HG02970 (cell line): Measurements from ENCODE around the gene COPA.

Experiments
- ATAC-seq: cut with Tn5 transposase; IDR thresholded peaks from one replicate; pipeline ENCODE4 v1.9.1; 2021; ENCODE audit warnings: mild to moderate bottlenecking, moderate library complexity, moderate number of reproducible peaks; ENCODE audit not compliant: unreplicated experiment, low FRiP score

Gene COPA

DNA sequence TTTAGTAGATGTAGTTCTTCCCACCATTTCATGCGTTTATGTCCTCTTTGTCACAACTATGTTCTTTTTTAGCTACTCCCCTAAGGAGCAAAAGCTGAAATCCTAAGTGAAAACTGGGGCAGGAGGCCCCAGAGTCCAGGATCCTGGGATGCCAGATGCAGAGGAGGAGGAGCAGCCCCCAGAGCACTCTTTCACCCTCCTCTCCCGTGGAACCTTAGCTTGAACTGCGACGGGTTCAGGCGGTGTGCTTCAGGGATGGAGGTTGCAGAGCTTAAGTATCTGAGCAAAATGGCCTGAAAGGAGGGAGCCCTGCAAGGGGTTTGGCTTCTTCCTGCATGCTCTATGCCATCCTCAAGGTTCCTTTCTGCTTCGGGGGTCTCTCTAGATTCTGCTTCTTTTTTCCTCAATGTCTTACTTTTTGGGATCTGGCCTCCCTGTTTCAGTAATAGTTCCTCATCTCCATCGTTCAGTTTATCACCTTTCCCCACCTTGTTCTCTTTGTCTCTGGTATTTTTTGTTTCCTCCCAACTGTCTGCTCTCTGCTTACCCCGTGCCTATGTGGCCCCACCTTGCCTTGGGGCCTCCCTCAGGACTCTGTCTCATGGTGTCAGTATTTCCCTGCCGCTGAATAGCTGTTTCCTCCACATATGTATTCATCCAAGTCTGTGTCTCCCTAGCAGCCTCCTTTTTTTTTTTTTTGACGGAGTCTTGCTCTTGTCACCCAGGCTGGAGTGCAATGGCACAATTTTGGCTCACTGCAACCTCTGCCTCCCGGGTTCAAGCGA, 21.1 kb upstream of the COPA start:
- ATAC-seq = no peak

DNA sequence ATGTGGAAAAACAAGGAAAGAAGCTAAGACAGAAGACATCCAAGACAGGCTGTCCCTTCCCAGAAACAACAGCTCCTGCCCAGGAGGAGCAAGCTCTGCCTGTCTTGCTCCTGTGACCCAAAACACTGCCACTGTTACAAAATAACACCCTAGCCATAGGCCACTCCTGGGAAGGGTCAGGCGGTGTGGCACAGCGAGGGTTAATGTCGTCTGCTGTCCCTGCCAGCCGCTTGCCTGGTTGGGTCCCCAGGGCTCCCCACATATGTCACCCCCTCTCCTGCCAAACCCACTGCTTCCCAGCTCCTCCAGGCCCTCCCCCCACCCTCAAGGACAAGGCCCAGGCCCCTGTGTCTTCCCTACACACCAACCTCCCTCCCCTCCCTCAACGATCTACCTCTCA, 20.0 kb upstream of the COPA start:
- no peak for ATAC-seq

DNA sequence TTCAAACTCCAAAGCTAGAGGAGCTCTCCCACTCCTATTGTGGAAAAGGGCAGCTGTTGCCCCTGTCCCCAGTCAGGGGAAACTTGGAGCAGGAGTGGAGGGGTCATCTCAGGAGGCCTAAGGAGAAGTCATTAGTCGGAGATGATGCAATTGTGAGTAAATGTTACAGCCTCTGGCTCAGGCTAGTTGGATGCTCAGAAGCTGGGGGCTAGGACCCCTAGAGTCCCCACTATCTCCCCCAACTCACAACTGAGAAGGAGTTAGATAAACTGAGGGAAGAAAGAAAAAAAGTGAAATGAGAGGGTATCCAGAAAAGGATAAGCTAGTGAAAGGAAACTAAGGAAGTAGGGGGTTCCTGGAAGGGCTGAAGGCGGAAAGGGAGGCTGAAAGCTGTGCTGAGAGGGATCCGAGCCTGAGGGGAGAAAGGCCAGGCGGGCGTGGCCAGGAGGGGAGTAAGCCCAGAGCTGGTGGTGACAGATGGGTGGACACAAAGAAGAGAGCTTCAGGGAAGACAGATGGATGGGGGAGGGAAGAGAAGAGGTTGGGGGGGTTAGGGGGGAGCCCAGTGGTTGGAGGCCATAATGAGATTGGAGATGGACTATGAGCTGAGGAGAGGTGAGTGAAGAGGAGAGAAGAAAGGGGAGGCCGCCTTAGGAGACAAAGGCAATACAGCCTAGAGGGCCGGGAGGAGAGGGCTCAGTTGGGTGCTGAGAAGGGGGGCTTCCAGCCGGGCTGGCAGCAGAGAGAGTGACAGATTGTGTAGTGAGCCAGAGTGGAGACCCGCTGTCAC, 19.3 kb upstream of the COPA start:
- ATAC-seq = no peak

DNA sequence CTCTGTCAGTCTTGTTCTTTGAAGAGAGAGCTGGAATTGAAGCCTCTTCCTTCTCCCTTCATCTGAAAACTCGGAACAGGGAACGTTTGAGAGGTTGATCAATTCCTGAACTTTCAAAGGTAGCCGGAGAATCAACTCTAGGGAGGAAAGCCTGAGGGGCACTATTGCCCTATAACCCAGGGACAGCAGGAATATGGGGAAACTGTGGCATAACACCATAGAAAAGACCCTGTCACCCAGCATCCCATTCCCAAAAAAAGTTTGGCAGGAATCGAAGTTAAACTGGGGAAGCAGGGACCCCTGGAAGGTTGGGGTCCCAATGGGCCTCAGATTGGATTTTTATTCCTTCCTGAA, 18.7 kb upstream of the COPA start:
- no peak for ATAC-seq

DNA sequence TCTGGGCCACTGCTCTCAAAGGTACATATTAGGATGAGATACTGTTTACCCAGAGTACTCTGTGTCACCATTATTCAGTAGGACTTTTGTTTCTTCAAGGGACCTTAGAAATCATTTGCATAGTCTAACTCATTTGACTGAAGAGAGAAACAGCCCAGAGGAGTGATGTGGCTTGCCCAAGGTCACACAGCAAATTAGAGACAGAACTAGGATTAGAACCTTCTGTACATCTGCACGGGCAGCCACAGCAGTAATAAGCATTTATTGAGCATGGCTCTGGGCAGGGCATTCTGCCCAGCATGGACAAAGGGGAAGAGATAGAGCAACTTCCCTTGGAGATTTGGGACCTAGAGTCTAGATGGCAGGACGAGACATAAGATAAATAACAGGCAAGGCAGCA, 18.1 kb upstream of the COPA start:
- ATAC-seq = no peak

DNA sequence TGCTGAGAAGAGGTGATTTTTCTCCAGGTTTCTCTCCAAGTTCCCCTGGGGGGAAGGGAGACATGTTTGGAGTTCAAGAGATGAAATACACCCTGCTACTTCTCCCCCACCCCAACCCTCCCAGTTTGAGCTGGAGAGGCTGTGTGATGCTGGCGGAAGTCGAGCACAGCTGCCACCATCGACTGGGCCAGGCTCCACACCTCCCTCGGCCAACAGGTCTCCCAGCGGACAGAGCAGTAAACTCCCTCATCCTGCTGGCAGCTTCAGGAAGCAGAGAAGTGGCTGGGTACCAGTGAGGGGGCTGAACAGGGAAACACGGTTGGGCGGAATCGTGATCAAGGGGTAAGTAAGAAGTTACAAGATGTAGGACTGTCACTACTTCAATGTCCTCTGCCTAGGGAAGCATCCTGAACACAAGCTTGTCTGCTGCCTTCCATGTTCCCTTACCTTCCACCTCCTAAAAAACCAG, 17.2 kb upstream of the COPA start:
- ATAC-seq = no peak

DNA sequence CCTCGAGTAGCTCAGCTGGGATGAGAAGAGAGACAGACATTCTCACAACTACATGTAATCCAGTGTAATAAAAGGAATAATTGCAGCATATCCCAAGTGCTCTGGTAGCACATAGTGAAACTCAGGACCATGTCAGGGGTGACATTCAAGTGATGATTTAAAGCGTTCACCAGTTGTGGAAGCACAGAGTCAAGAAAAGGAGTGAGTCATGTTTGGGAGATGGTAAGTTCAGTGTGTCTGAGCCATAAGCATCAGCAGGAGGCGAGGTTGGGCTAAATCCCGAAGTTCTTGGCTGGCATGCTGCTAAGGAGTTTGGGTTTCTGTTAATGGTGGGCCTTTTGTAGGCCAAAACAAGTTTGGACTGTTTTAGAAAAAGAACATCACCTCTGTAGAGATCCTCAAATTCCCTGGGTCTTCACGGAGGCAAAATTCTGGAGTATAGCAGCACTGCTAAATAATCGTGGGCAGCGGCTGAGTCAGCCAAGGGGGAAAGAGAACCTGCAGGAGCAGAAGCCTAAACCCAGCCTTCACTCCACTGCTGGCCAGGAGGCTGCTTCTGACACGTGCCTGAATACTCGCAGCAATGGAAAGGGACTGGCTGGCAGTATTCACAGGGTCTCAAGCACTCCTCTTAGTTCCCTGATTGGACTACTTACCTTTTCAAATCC, 16.6 kb upstream of the COPA start:
- ATAC-seq = no peak

DNA sequence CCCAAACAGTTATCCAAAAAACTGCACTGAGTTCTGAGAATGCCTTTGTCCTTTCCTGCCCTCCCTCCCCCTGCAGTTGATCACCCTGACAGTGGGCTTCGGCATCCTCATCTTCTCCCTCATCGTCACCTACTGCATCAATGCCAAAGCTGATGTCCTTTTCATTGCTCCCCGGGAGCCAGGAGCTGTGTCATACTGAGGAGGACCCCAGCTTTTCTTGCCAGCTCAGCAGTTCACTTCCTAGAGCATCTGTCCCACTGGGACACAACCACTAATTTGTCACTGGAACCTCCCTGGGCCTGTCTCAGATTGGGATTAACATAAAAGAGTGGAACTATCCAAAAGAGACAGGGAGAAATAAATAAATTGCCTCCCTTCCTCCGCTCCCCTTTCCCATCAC, 15.0 kb upstream of the COPA start:
- ATAC-seq = no peak

DNA sequence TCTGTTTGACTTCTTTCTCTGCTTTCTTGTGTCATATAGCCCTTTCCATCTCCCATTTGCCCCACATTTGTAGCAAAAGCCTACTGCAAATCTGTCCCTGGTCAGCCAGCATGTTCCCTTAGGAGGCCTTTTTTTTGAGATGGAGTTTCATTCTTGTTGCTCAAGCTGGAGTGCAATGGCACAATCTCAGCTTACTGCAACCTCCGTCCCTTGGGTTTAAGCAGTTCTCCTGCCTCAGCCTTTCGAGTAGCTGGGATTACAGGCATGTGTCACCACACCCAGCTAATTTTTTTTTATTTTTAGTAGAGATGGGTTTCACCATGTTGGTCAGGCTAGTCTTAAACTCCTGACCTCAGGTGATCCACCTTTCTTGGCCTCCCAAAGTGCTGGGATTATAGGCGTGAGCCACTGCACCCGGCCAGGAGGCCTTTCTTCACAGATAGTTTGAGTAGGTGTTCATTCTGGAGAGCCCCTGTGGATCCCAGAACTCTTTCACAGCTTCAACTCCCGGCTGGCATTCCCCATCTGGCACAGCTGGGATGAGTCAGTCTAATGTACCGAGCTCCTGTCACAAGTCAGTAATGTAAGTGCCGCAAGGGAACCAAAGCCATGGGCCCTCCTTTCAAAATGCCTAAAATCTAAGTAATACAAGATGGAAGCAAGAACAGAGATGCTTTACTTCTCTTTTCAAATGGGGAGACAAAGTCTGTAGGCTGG, 14.4 kb upstream of the COPA start:
- no peak for ATAC-seq

DNA sequence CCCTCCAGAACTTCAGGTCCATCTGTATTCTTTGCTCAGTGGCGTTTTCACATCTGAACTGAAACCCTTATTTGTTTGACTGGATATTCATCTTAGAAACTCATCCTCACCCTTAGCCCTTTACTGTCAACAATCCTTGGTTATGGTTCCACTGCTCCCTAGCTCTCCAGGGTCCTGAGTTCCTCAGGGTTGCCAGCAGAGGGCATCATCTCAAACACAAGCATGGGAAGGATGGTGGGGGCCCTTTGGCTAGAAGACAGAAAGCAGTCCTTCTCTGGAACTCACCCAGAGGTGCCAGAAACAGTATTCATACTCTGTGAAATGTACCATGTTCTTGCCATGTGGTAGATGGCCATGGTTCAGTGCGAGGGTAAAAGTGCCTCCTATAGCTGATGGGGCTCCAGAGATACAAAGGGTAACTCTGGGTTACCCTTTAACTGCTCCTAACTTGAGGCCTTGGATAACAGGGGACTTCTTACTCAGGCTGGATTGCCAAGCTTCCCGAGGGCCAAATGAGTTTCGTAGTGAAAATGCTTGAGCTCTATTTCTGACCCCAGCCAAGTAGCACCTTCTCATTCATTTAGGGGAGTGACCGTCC, 11.4 kb upstream of the COPA start:
- ATAC-seq = no peak

DNA sequence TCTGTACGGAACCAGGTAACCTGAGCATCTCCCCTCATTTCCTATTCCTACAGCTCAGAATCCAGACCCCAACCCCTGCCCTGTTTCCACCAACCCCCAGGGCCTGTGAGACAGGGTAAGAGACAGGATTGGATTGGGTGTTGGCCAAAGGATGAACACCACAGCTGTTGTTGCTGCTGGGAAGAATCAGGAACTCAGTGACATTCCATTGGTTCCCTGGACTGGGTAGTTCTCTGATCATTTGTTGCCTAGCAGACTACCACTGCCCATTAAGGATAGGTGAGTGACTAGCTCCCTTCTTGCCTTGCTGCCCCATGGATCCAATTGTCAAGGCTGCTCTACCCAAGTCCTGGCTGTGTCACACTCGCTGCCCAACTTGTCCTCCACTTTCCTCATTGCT, 10.2 kb upstream of the COPA start:
- ATAC-seq = no peak

DNA sequence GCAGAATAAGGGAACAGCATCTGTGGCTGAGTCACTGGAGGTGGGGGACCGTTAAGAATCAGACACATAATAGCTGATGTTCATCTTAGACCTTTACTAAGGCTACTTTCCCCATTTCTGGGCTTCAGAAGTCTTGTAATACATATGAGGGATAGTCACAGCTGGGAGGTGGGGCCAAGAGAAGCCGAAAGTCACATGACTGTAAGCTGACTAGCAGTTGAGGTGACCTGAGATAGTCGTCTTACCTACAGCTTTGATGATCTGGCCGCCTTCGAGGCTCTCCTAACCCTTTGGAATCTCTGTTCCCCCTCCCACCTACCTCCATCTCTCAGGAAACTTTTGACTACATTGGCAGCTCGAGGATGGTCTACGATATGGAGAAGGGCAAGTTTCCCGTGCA, 9.5 kb upstream of the COPA start:
- no peak for ATAC-seq

DNA sequence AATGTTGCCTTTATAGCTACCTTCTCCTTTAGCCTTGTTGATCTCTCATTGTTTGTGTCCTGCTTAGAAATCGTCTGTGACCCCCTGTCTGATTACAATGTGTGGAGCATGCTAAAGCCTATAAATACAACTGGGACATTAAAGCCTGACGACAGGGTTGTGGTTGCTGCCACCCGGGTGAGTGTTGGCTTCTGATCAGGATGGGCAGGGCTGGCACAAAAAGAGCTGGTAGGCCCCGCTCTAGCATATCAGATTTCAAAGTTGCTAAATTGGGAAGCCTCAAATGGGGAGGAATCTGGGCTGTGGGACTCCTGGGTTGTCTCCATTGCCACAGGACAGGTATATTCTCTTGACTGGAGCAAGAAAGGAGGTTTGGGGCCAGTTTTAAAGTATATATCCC, 8.6 kb upstream of the COPA start:
- ATAC-seq = no peak

DNA sequence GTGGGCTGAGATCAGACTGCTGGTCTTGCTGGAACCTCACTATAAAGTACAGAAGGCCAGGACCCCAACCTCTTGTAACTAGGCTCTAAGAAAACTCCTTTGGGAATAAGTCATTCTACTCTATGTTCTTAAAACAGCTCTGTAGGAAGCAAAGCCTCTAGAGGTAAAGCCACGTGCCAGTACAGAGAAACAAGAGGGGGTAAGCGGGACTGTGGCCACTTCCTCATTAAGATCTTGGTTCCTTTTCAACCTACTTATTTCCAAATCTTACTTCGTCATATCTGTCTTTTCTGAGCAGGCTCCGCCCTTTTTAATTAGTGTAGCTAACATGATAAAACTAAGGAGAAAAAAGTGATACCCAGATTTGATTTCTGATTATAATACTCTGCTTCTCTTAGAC, 3.9 kb upstream of the COPA start:
- ATAC-seq = no peak

DNA sequence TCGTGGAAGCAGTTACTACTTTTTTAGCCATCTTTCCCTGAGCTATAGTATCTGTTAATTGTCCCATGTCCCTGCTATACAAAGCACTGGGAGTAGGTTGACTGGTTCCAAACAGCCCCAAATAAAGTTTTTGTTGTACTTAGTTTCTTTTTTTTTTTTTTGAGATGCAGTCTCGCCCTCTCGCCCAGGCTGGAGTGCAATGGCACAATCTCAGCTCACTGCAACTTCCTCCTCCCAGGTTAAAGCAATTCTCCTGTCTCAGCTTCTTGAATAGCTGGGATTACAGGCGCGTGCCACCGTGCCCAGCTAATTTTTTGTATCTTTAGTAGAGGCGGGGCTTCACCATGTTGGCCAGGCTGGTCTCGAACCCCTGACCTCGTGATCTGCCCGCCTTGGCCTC, 3.4 kb upstream of the COPA start:
- no peak for ATAC-seq

DNA sequence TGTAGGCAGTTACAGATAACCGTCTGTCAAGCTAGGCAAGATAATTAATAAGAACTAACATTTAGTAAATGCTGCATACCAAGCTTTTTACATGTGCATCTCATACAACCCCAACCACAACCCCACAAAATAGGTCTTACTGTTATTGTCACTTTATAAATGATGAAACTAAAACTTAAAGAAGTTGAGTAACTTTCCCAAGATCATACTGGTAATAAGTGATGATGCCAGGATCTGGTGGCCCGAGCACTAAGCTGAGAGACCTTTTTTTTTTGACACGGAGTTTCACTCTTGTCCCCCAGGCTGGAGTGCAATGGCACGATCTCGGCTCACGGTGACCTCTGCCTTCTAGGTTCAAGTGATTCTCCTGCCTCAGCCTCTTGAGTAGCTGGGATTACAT, 1.9 kb upstream of the COPA start:
- ATAC-seq = no peak

DNA sequence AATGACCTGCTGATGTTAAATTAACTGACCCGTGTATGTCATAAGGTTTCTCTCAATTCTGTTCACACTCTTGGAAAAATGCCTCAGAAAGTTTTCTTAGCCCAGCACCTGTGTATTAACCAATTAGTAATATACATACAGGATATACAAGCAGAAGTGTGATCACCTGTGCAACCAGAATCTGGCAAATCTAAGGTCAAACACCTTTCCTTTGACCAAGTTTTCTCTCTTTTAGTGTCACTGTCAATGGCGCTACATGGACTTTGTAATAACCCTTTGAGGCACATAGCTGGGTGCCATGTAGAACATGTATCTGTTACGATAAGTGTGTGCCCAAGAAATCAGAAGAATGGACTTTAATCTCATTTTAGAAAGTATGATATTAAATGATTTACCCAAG, 1.2 kb upstream of the COPA start:
- ATAC-seq = no peak

DNA sequence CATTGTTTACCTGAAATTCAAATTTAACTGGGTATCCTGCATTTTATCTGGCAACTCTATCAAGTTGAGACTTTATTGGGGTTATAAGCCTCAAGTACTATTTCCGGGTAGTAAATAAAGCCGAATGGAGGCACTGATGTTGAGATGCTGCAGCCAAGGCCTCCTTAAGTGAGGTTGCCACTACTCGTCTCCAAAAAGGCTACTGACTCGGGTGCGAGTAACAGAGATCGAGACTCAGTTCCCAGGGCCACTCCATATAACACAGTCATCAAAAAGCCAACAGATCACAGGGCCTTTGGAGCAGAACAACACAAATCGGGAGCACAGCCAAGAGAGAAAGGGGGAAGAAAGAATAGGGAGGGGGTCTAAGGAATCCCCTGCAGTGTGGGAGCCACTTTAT, 524 bp downstream of the COPA start:
- no peak for ATAC-seq

DNA sequence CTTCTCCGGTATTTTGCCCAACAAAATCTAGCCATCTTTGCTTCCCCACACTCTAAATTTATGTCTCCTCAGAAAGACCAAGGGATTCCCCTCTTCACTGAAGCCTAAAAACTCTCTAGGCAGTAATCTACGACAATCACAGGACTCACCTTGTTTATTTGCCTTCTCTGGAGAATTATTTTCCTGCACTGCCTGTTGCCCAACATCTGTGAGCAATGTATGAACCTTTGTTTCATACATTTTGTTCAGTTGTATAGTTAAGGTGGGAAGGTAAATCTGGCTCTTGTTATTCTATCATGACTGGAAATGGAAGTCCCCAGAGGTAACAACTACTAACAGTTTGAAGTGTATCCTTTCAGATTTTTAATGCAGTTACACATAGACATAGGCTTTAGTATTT, 2.2 kb downstream of the COPA start:
- ATAC-seq = no peak

DNA sequence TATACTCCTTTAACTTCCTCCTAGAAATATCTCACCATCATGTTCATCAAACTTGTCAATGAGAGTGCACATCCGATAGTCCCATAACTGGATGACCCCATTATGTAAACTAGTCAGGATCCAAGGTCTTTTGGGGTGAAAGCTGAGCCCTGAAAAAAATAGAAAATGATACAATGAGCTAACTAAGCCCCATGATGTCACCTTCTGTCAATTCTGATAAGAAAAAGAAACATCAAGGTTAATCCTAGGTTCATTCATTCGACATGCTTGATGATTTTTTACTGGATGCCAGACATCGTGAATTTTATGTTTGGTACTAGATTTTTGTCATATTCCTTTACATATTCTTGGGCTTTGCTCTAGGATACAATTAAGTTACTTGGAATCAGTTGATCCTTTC, 2.9 kb downstream of the COPA start:
- no peak for ATAC-seq

DNA sequence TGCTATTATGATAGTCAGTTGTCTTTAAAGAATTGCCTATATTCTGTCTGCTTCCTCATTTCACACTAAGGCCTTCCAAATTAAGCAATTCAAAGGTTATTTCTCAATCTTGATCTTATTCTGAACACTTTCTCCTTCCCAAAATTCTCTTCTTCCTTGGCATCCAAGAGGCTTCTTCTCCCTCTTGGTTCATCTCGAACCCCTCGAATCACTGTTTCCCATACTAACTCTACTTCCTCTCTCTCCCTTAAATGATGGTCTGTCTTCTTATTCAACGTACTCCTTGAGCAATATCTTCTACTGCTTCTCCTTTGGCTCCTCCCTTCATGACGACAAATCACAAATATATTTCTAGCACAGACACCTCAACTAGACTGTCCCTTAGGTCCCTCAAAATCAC, 4.5 kb downstream of the COPA start:
- no peak for ATAC-seq
